ENCODE data around the gene ACTR3C.
"Not testable (repeated sequence)": the region's sequence is repeated elsewhere in the genome, so short reads cannot be mapped to it uniquely, and the experiment has no call there.

The ACTR3C gene

DNA sequence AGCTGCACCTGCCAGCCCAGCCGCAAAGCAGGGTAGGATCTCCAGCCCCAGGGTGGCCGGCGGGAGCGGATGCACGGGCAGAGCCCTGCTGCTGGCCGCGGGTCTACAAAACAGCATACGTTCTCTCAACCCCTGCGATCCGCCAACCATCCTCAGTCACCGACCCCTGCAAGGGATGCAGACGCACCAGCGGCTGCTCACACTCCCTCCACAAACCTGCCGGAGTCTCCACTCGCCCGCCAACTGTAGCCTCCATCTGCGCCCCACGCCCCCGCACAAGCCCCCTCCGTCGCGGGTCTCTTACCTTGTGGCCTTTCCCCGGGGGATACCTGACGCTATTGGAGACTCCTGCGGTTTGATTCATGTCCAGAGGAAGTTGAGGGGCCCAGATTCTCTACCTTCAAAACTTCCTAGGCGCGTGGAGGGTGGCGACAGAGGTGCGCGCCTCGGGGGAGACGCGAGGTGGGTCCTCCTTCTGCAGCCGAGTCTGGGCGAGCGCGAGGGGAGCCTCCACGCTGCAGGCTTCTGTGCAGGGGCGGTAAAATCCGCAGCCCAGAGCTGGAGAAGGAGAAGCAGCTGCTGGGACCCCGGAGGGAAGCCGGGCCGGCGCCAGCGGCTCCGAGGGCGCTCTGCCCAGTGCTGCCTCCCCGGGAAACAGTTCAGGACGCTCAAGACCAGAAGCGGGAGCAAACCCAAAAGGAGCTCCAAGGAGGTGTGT, 103.2 kb downstream of the ACTR3C start:
- DNase-seq (ENCODE audit: low read depth in 2 of 3, low spot score in 1 of 3): not testable (repeated sequence)

DNA sequence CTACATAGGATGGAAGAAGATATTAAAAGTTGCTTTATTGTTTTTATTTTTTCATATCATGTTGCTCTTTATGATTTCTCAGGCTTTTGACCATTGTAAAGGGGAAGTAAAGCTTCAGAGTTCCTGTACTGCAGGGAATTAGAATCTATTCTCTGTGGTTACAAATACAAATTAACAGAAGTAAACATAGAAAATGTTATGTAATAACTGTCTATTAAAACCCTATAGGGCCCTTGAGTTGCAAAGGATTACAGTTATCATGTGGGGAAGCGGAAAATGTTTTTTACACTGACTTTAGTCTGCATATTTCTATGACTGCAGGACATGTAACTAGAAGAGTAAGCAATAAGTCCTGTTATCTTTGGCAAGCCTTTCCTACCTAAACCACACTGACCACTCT, 116.5 kb downstream of the ACTR3C start:
- DNase-seq (ENCODE audit: low read depth in 2 of 3, low spot score in 1 of 3): not testable (repeated sequence)

DNA sequence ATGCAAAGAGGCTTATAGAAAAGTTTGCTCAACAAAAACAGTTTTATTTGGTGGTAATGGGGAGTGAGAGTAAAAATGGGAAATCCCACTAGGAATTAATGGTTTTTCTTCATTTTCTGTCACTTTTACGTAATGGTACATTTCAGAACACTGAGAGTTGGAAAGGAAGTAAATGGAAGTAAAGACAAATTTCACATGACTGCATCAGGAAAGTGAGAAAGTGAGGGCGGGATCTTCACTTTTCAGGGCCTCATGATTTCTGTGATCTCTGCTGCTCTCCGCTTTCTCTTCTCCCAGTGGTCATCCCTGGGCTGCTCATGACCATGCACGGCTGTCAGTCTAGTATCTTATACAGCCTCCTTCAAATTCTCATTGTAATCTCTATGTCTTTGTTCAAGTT, 117.5 kb downstream of the ACTR3C start:
- DNase-seq (ENCODE audit: low read depth in 2 of 3, low spot score in 1 of 3): not testable (repeated sequence)

DNA sequence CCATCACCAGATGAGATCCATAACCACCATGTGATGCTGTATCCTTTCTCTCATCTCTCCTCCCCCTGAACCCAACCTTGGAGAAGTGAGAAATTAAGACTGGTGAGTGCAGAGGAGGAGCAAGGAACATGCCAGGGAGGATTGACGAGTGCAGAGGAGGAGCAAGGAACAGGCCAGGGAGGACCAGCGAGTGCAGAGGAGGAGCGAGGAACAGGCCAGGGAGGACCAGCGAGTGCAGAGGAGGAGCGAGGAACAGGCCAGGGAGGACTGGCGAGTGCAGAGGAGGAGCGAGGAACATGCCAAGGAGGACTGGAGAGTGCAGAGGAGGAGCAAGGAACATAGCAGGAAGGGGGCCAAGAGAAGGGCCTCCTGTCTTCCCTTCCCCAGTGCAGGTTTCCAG, 118.8 kb downstream of the ACTR3C start:
- not testable (repeated sequence) for DNase-seq (ENCODE audit: low read depth in 2 of 3, low spot score in 1 of 3)

DNA sequence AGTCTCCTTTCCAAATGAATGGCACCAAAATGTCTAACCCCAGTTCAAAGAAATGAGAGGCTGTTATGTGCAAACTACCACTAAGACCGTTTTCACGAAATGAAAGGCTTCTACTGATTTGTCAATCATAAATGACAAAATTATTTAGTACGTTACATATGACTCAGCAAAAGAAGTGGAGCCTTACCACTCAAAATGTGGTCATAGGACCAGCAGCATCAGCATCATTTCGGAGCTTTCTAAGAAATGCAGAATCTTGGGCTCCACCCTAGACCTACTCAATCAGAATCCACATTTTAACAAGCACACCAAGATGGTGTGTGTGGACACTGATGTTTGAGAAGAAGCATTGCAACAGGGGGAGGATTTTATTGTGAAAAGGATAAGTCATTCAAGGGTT, 120.5 kb downstream of the ACTR3C start:
- DNase-seq (ENCODE audit: low read depth in 2 of 3, low spot score in 1 of 3): not testable (repeated sequence)
